ENCODE measurements around the gene LRRC4C.

GRCh38 chr11:41256041-41256440 is 203.4 kb downstream of the LRRC4C start:
- TF ChIP-seq POLR2A (IDR thresholded peaks at IDR 0.05; ENCODE audit: low read depth, low read length) (no peak), POLR2AphosphoS5 (IDR thresholded peaks at IDR 0.05; ENCODE audit: low read depth, low read length) (no peak)

Measured in GM12891 (cell line).